HG03045 (cell line): ENCODE measurements around the gene KRT7.

ENCODE experiments used
- ATAC-seq: cut with Tn5 transposase; IDR thresholded peaks from one replicate; pipeline ENCODE4 v1.9.1; 2021; ENCODE audit warnings: mild to moderate bottlenecking, moderate library complexity; ENCODE audit not compliant: unreplicated experiment

Gene KRT7

DNA sequence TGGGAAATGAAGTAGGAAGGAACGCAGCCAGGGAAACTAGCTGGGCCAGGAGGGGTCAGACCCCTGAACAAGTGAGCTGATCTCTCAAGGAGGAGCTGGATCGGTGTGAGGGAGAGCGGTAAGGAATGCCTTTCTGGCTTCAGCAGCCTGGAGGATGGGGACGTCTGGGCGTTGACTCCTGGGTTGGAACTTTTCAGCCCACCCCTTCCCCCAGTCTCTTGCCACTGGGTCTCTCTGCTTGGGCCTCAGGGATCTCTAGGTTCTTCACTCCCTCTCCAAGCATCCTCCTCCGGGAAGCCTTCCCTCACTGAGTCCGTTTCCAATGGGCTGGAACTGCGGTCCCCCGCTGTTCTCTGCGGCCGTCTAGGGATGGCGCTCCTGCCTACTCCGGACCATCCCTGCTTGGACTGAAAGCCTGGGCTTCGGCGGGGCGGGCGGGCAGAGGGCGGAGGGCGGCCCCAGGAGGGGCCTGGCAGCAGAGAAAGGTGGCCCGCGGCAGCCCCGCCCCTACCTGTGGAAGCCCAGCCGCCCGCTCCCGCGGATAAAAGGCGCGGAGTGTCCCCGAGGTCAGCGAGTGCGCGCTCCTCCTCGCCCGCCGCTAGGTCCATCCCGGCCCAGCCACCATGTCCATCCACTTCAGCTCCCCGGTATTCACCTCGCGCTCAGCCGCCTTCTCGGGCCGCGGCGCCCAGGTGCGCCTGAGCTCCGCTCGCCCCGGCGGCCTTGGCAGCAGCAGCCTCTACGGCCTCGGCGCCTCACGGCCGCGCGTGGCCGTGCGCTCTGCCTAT is at the start of gene KRT7:
KRT7 (plus strand) TSS at position 570 of the 788 bp plus-strand sequence; CDS start at position 624, 54 bp downstream.
- ATAC-seq = no peak

DNA sequence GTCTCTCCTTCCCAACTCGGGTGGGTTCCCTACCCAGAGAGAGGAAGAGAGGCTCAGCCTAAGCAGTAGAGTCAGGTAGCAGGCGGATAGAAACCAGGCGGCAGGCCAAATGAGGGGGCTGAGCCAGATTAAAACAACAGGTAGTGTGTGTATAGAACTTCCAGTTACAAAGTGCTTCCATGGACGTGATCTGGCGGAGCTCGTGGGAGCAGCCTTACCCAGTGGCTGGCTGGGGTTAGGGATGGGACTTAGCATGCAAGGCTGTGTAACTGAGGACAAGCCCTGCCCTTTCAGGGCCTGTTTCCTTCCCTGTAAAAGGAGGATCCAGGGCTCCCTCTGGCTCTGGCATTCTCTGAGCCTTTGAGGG is 49.5 kb upstream of the KRT7 start:
- ATAC-seq = no peak

DNA sequence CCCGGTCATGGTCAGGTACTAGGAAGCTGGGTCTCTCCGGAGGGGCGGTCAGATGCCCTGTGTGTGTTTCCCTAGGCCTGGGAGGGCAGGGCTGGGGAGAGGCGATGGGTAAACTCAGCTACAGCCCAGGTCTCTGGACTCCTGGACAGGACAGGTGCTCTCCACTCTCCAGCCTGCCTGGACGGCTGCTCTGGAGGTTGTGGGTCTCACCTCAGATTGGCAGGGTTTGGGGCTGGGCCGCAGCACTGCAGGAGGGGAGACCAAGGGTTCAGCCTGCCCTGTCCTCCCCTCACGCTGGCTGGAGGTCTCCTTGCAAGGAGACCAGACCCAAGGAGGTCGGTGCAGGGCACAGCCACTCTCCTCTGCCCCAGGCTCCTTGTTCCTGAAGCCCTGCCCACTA is 49.1 kb upstream of the KRT7 start:
- no peak for ATAC-seq

DNA sequence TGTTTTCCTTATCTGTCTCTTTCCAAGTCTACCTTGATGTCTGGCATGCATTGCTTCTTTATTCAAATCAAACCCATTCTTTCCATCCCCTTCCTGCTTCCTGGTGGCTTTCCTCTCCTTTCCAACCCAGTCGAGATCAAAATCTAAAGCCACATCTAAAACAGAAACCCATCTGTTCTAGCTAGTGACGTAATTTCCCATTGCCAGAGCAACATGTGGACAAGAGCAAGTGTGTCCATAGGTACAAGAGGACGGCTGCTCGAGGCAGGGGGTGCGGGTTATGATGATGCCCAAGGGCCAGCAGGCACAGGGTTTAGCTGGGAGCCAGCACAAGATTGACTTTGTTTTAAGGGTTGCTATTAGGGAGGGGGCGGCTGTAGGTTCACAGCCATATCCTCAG is 48.2 kb upstream of the KRT7 start:
- no peak for ATAC-seq

DNA sequence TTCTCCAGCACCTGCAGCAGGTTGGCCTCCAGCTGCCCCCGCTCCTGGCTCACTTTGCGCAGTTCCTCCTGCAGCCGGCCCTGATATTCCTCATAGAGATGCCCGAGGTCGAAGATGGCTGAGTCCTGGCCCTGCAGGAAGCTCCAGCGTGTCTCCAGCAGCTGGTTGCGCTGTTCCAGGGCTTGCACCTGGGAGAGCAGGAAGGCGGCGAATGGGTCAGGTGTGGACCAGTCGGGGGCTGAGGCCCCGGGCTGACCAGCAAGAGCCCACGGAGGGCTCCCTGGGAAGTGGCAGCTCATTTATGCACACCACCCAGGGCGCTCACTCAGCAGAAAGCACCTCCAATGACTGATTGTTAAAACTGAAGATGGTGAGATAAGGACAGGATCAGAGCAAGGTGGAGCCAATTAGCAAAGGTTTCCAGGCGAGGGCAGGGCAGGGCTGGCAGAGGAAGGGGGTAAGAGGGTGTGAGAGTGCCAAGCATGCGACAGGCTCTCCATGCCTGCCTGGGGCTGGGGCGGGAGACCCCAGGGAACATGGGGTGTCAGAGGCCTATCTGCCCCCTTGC is 47.6 kb upstream of the KRT7 start:
- ATAC-seq = no peak

DNA sequence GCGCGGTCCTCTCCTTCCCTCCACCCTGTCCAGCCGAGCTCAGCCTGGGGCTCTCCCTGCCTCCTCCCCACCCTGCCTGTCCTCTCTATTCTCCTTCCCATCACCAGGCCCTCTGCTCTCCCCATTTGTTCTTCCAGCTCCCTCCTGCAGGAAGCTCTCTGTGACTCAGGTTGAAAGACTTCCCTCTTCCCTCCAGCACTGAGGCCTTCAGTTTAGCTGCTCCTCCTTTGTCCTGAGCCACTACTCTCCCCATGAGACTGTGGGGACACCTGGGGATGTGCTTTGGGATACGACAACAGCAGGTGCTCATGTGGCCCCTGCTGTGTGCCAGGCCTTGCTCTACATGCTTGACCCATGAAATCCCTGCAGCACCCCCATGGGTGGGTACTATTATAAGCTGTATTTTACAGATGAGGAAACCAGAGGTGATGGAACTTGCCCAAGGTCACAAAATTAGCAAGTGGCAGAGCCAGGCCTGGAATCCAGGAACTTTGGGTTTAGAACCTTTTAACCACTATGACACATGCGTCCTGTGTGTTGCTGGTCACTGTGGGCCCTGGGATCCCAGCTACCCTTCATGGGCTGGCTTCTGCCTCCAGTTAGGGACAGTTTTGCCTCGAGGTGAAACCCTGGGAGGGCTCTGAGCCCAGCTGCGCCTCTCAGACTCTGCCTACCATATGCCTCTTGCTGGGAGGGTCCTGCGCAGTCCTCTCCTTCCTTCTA is 46.8 kb upstream of the KRT7 start:
- ATAC-seq = no peak

DNA sequence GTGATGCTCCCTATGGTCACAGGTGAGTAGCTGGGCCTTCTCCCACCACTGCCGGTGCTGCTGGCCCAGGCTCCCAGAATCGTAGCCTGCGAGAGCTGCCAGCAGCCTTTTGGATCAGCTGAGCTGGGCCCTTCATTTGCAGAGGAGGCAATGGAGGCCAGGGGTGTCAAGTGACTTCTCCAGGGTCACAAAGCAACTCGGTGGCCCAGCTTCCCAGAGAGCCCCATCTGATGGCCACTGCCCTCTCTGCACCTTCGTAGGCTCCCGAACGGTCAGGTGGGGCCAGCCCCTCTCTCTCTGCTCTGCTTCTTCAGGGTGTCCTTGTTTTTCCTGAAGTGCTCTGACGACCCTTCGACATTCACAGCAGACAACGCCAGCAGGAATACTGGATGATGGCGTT is 45.8 kb upstream of the KRT7 start:
- ATAC-seq = no peak

DNA sequence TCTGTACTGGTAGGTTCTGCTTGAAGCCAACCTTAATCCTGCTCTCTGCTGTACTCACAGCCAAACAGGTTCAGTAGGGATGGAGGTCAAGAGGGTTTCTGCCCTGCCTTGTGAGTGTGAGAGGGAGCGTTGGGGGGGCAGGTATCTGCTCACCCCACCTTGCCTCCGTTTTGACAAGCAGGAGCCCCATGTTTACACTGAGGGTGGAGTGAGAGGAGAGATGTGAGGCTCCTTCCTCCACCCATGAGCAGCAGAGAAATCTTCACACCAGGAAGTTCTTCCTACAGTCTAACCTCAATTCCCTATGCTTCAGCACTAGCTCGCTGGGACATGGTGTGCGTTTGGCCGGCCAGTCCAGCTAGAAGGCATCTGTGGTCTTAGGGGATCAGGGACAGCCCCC is 45.4 kb upstream of the KRT7 start:
- ATAC-seq = no peak

DNA sequence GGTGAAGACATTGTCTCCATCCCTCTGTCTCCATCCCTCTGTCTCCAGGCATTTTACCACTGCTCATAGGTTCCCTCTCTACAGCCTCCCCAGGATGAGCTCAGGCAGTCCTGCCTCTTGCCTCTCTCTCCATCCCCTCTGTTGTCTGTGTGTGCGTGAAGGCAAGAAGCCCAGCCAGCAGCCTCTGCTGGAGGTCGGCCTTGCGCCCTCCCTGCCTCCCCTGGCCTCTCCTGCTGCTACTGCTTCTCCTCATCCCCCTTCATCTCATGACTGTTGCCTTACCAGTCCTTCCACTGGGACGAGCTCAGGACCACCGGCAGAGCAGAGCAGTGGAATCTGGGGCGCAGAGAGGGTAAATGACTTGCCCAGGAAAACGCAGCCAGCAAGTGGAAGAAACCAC is 44.4 kb upstream of the KRT7 start:
- ATAC-seq = no peak

DNA sequence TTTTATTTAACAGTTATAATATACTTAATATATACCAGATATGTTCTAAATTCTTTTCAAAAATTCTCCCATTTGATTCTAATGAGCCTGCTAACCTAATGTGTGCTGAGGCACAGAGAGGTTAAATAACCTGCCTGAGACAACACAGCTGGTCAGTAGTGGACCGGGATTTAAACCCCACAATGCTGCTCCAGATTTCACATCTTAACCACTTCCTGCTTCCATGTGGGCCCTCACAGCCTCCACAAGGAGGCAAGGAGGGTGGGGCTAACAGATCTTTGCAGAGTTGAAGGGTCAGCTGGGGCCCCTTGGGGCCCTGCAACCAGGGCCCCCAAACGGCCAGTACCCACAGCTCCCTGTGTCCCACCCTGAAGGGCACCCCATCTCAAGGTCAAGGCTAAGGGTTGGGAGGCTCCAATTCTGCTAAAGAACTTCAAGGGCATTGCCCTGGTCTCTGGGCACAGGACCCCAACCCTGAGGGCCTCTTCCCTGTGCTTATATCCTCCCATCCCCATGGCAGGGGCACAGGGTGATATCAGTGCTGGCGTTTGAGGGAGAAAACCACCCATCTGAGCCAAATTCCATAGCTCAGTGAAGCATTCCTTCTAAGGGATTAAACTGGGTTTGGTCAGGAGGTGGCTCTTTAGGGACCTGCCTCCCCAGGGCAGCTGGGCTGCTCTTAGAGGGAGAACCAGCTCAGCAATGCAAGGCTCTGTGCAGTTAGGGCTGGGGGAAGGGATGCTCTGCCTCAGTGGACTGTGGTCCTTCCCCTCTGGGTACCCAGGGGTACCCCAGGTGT is 43.5 kb upstream of the KRT7 start:
- no peak for ATAC-seq

DNA sequence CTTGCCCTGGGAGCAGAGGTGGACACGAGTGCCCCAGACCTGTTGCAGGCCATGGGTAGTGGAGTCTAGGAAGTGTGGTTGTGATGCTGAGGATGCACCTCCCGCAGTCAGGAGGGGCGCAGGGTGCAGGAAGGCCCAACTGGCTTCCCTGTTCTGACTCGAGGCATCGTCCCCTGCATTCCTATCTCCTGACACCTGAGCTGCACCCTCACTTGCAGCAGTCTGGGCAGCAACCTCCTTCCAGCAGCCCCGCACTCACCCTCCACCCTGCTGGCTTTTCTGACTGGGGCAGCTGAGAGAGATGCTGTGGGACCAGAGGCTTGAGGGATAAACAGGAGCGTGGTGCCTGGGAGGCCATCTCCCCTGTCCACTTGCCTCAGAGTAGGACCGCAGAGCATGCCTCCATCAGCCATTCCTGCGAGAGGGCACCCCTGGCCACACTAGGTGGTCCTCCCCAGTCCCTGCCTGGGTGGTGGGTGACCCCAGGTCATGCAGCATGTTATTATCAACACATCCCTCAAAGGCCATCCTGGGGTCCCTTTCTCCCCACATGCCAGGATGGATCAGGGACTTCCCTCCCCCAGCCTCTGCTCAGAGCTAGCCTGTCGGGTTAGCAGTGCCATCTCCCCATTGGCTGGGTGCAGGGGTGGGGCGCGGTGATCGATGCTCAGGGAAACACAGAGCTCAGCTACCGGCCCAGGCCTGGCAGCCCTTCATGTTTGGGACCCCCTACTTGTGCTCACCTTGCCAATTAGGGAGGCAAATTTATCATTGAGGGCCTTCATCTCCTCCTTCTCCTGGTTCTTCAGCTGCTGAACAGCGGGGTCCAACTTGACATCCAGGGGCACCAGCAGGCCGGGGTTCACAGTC is 41.9 kb upstream of the KRT7 start:
- no peak for ATAC-seq

DNA sequence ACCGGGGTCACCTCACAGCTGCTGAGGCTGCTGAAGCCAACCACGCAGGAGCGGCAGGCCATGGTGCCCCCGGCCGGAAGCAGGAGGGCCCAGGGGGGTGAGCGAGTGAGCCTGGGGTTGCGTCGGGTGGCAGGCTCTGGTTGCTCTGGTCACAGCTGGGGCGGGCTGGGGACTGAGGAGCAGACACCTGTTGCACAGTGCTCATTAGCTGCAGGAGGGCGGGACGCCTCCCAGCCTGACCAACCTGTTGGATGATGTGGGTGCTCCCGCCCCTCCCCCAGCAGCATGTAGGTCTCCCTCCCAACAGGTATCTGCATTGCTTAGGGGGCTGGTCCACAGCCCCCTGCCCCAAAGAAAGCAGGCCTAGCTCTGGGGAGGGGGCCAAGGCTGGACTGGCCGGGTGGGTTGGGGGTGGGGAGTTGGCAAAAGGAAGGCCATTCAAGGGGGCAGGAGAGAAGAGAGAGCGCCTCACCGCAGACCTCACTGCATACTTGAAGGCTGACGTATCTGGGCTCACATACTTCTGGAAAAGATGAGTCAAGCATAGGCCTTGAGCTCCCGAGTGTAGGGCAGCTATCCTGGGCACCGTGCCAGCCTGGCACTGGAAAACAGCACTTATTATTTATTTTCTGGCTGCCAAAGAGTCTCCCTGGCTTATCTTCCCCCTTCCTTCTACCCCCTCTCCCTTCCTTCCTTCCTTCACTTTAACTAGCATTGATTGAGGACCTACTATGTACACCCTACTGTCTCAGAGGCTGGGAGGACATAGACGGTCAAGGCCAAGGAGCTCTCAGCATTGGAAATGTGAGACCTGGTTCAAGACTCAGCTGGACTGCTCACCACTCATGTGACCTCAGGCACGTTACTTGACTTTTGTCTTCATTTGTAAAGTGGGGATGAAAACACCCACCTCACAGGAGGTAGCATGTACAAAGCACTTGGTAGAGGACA is 40.9 kb upstream of the KRT7 start, which contains the start of gene KRT80:
KRT80 (minus strand) TSS at position 174 of the 951 bp plus-strand sequence; CDS start at position 62, 112 bp downstream.
- ATAC-seq = no peak

DNA sequence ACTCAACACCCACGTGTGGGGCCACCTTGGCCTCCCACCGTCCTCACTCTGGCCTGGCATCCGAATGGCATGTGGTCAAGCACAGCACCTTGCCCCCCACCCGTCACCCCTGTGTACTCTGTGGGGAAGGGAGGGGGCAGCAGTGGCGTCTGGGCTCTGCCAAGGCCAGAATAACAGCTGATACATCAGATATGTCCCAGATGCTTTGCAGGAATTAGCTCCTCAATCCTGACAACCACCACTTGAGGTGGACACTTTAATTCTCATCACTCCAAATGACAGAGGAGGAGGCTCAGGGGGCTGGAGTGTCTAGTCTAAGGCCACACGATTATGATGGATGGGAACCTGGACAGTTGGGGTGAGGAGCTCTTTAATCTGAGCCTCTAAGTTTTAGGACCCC is 39.5 kb upstream of the KRT7 start:
- ATAC-seq = no peak

DNA sequence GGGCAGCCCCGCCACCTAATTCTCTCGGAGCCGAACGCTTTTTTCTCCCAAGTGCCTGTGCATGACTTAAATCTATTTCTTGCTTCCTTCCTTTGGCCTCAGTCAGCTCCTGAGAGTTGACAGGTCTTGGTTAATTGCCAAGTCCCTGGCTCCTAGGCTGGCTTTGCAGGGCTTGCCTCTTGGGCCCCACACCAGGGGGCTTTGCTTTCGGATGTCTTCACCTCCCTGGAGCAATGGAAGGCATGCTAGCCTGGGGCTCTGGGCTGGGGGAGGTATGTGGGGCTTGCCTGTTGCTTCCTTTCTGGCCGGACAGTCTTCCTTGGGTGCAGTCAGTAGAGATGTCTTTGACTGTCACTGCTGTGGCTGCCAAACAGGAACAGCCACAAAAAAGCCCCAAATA is 39.1 kb upstream of the KRT7 start:
- ATAC-seq = no peak

DNA sequence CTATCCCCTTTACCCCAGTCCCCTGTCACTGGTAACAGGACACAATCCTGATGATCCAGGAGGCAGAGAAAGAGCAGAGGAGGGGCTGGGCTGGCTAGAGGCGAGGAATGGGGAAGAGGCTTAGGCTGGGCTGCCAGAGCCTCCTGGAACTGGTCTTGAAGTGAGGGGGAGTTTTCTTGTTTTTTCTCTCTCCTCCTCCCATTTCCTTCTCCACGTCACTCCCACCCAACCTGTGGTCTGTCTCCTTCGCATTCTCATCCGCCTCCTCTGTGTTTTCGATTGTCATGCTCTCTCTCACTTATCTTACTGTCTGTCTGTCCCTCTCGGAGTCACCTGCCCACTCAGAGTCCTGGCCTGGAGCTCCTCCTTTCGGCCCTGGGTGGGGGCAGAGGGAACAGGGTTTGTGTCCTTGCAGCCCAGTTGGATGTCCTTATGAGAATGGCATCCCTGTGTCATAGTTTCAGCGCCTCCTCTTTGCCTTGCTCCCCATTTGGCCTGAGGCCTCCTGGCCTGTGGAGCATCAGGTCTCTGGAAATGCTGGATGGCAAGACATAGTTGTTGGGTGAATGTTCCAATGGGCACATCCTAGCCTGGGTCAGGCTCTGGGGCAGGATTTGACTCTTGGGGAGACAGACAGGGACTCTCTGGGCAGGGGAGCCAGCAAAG is 37.8 kb upstream of the KRT7 start:
- no peak for ATAC-seq

DNA sequence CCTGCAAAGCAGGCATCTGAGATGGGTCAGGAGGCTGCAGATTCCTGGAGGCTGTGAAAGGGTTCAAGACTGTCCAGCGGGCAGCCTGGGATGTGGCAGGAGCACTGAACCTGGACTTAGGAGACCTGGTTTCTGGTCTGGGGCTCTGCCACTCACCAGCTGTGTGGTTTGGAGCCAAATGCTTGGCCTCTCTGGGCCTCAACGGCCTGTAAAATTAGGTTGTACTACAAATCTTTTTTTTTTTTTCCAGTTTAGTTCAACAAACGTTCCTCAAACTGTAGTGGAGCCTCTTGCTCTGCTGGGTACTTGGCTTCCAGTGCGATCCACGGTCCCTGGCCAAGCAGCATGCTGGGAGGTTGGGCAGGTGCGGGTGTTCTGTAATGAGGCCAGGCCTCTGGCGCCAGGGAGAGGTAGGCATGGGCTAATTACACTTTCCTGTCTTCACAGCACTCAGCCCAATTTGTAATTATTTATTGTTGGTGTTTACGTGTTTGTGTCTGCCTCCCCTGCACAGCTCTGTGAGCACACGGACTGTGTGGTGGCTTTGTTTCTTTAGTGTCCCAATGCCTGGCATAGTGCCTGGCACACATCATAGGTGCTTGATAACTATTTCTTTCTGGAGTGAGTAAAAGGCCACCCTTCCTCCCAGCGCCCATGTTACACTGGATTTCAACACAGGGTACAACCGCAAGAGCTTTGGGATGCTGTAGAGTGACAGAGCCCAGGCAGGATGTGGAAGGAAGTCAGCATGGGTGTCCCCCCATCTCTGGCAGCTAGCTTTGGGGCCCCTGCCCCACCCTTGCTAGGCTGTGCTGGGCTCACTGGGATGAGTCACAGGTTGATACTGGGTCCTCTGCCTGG is 35.4 kb upstream of the KRT7 start:
- ATAC-seq = no peak

DNA sequence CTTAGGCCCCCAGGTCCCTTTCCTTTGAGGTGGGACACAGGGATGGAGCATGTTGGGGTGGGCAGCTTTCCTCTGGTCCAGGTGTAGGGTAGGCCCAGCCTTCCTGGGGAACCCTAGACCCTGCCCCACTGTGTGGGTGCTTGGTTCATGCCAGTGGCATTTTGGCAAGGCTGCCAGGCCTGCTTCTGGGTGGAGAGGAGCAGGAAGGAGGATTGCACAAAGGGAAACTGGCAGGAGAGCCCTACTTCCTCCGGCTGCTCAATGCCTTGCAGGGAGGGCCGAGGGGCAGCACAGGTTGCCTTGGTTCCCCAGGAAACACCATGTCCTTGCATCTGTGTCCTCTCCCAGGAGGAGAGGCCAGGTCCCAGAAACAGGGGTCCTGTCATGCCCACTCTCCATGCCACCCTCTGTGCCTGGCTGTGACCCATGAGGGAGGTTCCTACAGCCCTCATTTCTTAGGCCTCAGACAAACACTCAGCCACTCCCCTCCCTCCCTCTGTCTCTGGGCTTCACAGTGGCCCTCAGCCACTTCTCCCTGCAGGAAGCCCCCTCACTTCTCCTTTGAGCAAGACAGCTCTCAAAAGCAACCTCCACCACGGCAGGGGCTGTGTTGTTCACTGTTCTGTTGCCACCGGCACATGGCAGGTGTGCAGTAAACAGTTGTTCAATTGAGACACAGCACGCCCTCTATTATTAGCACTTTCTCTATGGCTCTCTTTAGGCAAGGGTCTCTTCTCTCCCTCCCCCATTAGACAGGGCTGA is 34.4 kb upstream of the KRT7 start:
- ATAC-seq = no peak
